H9 (cell line): ENCODE results near the gene TP73. TPM values are rescaled to one million over a fixed set of nuclear protein-coding genes. Genes with fewer than 3 reads are reported as not detected.

ENCODE experiments used
- DNase-seq: peaks from one replicate; pipeline ENCODE4 v3.0.0-alpha.2; 2017
- H2AFZ ChIP-seq: one replicate; pipeline ENCODE4 v1.6.1; 2013; ENCODE audit warnings: mild to moderate bottlenecking, low read length, control low read depth, moderate library complexity
- H2AK5ac ChIP-seq: 2 replicates; pipeline ENCODE4 v1.6.1; 2013; ENCODE audit warnings: low read length, control low read depth, mixed read lengths; ENCODE audit not compliant: insufficient read length
- H2BK120ac ChIP-seq: one replicate; pipeline ENCODE4 v1.6.1; 2013; ENCODE audit warnings: low read depth, mild to moderate bottlenecking, low read length, control low read depth, inconsistent platforms; ENCODE audit not compliant: poor library complexity, severe bottlenecking
- H2BK12ac ChIP-seq: 2 replicates; pipeline ENCODE4 v1.6.1; 2013; ENCODE audit warnings: low read length, control low read depth, mixed read lengths, low read depth; ENCODE audit not compliant: insufficient read length
- H2BK15ac ChIP-seq: 2 replicates; pipeline ENCODE4 v1.6.1; 2013; ENCODE audit warnings: low read depth, low read length, control low read depth
- H2BK20ac ChIP-seq: one replicate; pipeline ENCODE4 v1.6.1; 2013; ENCODE audit warnings: low read depth, mild to moderate bottlenecking, low read length, control low read depth, inconsistent platforms; ENCODE audit not compliant: poor library complexity, severe bottlenecking
- H2BK5ac ChIP-seq: 2 replicates; pipeline ENCODE4 v1.6.1; 2013; ENCODE audit warnings: low read length, control low read depth, mixed read lengths; ENCODE audit not compliant: insufficient read length
- H3K14ac ChIP-seq: 2 replicates; pipeline ENCODE4 v1.6.1; 2013; ENCODE audit warnings: low read length, control low read depth; ENCODE audit not compliant: insufficient read depth
- H3K18ac ChIP-seq: 2 replicates; pipeline ENCODE4 v1.6.1; 2013; ENCODE audit warnings: low read depth, mild to moderate bottlenecking, mixed read lengths, low read length, control low read depth; ENCODE audit not compliant: insufficient read length
- H3K23ac ChIP-seq: 2 replicates; pipeline ENCODE4 v1.6.1; 2013; ENCODE audit warnings: low read length, control low read depth, mixed read lengths, low read depth; ENCODE audit not compliant: insufficient read length
- H3K23me2 ChIP-seq: 2 replicates; pipeline ENCODE4 v1.6.1; 2013; ENCODE audit warnings: low read depth, mild to moderate bottlenecking, mixed read lengths, low read length, control low read depth; ENCODE audit not compliant: insufficient read length, poor library complexity, severe bottlenecking
- H3K27ac ChIP-seq: 2 replicates; pipeline ENCODE4 v1.5.1; 2013; ENCODE audit warnings: low read length, control low read depth, mixed read lengths, low read depth; ENCODE audit not compliant: insufficient read length
- H3K27me3 ChIP-seq: 2 replicates; pipeline ENCODE4 v1.6.1; 2013; ENCODE audit warnings: low read length, control low read depth, inconsistent platforms; ENCODE audit not compliant: insufficient read depth
- H3K4ac ChIP-seq: 2 replicates; pipeline ENCODE4 v1.6.1; 2013; ENCODE audit warnings: low read depth, mild to moderate bottlenecking, control low read depth, inconsistent platforms, low read length, moderate library complexity
- H3K4me1 ChIP-seq: 2 replicates; pipeline ENCODE4 v1.6.1; 2013; ENCODE audit warnings: low read length, control low read depth, inconsistent platforms; ENCODE audit not compliant: insufficient read depth
- H3K4me2 ChIP-seq: 2 replicates; pipeline ENCODE4 v1.6.1; 2013; ENCODE audit warnings: low read length, control low read depth, mixed read lengths; ENCODE audit not compliant: insufficient read length, insufficient read depth
- H3K56ac ChIP-seq: 2 replicates; pipeline ENCODE4 v1.6.1; 2013; ENCODE audit warnings: low read depth, mild to moderate bottlenecking, mixed read lengths, low read length, control low read depth; ENCODE audit not compliant: insufficient read length
- H3K79me1 ChIP-seq: 2 replicates; pipeline ENCODE4 v1.6.1; 2013; ENCODE audit warnings: low read depth, mild to moderate bottlenecking, moderate library complexity, low read length, control low read depth, inconsistent platforms; ENCODE audit not compliant: insufficient read depth, poor library complexity, severe bottlenecking
- H3K79me2 ChIP-seq: 2 replicates; pipeline ENCODE4 v1.6.1; 2013; ENCODE audit warnings: low read length, control low read depth, inconsistent platforms; ENCODE audit not compliant: insufficient read depth
- H3K9ac ChIP-seq: 2 replicates; pipeline ENCODE4 v1.6.1; 2013; ENCODE audit warnings: low read length, control low read depth, mixed read lengths; ENCODE audit not compliant: insufficient read length; ENCODE audit errors: extremely low read depth
- H3K9me3 ChIP-seq: one replicate; pipeline ENCODE4 v1.6.1; 2013; ENCODE audit warnings: low read depth, low read length, inconsistent platforms; ENCODE audit not compliant: control insufficient read depth
- H3T11ph ChIP-seq: one replicate; pipeline ENCODE4 v1.6.1; 2013; ENCODE audit warnings: mild to moderate bottlenecking, low read length, control low read depth, inconsistent platforms
- H4K20me1 ChIP-seq: one replicate; pipeline ENCODE4 v1.6.1; 2013; ENCODE audit not compliant: control insufficient read depth, insufficient read length, insufficient read depth
- H4K5ac ChIP-seq: 2 replicates; pipeline ENCODE4 v1.6.1; 2013; ENCODE audit warnings: low read depth, mild to moderate bottlenecking, mixed read lengths, low read length, control low read depth; ENCODE audit not compliant: insufficient read length
- H4K8ac ChIP-seq: replicated peaks from 2 replicates; pipeline ENCODE4 v1.6.1; 2013; ENCODE audit warnings: low read length, control low read depth, mixed read lengths, low read depth; ENCODE audit not compliant: insufficient read length
- H4K91ac ChIP-seq: 2 replicates; pipeline ENCODE4 v1.6.1; 2013; ENCODE audit warnings: low read depth, mild to moderate bottlenecking, moderate library complexity, mixed read lengths, low read length, control low read depth; ENCODE audit not compliant: insufficient read length
- H3K27ac Mint-ChIP-seq, 3 experiments: 2 replicates in 2 of 3; 3 replicates in 1 of 3; pipeline ENCODE4 v1.8.0; 2020 to 2021; ENCODE audit warnings: mixed read lengths in 3 of 3, mild to moderate bottlenecking in 1 of 3, moderate library complexity in 1 of 3
- H3K27me3 Mint-ChIP-seq: 2 replicates; pipeline ENCODE4 v1.8.0; 2021; ENCODE audit warnings: low read depth, mild to moderate bottlenecking, moderate library complexity, mixed read lengths
- H3K36me3 Mint-ChIP-seq, 3 experiments: 2 replicates in 2 of 3; 3 replicates in 1 of 3; pipeline ENCODE4 v1.8.0; 2020 to 2021; ENCODE audit warnings: low read depth in 3 of 3, mixed read lengths in 3 of 3; ENCODE audit not compliant: insufficient read depth in 1 of 3
- H3K4me1 Mint-ChIP-seq, 2 experiments: 2 replicates each; pipeline ENCODE4 v1.8.0; 2020; ENCODE audit warnings: mixed read lengths in 2 of 2
- H3K4me3 Mint-ChIP-seq, 2 experiments: 2 replicates in 1 of 2; 3 replicates in 1 of 2; pipeline ENCODE4 v1.8.0; 2020 to 2021; ENCODE audit warnings: mild to moderate bottlenecking in 2 of 2, mixed read lengths in 2 of 2, moderate library complexity in 1 of 2
- H3K9me3 Mint-ChIP-seq, 2 experiments: 2 replicates in 1 of 2; 3 replicates in 1 of 2; pipeline ENCODE4 v1.8.0; 2020; ENCODE audit warnings: mild to moderate bottlenecking in 2 of 2, mixed read lengths in 2 of 2, moderate library complexity in 1 of 2
- WGBS: extraction: QIAGEN DNeasy Blood & Tissue Kit; methylation state at CpG from one replicate; pipeline ENCODE4 v1.1.7; 2013; ENCODE audit warnings: missing lambda C conversion rate, low lambda C conversion rate, mixed read lengths; ENCODE audit not compliant: insufficient read length; ENCODE audit errors: extremely low coverage; 5-methylcytosine and 5-hydroxymethylcytosine counted together
- total RNA-seq: library from RNA; stranded (reverse); gene quantifications from 2 replicates; pipeline ENCODE4 v1.2.1, GENCODE V29; 2021
- TF ChIP-seq, protein P1 (sequence below): fragments of 200-600 bp; sonication (generic); conservative IDR thresholded peaks from 3 replicates; pipeline ENCODE4 v1.8.0; 2021; ENCODE audit warnings: antibody characterized with exemption, mild to moderate bottlenecking

TP73 gene
- total RNA-seq, 1 experiment from 2014 or later, result 4.7 TPM

DNA sequence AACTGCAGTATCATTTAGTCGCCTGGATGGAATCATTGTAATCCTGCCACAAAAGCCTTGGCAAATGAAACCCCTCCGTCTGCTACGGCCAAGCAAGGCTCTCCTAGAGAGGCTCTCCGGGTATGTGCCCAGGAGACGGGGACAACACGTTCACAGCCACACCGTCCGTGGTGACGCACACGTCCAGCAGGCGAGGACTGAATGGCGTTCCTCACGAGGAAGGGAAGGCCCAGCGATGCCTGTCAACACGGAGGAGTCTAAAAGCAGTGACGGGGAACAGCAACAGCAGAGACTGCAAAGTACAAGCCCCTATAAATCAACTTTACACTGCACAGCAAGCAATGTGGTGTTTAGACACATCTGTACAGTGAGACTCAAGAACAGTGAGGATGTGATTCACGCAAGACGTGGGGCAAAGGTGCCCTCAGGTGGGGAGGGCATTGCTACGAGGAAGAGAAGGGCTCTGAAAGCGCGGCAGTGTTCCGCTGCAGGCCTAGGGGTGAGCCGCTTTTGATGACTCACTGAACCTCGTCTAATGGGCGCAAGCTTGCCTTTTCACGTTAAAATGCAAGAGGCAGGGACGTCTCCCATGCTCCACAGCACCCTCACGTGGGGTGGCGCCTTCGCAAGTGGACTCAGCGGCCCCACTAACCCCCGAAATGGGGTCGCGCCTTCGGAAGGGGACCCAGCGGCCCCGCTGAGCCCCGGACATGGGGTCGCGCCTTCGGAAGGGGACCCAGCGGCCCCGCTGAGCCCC lies 9.2 kb upstream of the TP73 start:
- TF ChIP-seq, protein P1, sequence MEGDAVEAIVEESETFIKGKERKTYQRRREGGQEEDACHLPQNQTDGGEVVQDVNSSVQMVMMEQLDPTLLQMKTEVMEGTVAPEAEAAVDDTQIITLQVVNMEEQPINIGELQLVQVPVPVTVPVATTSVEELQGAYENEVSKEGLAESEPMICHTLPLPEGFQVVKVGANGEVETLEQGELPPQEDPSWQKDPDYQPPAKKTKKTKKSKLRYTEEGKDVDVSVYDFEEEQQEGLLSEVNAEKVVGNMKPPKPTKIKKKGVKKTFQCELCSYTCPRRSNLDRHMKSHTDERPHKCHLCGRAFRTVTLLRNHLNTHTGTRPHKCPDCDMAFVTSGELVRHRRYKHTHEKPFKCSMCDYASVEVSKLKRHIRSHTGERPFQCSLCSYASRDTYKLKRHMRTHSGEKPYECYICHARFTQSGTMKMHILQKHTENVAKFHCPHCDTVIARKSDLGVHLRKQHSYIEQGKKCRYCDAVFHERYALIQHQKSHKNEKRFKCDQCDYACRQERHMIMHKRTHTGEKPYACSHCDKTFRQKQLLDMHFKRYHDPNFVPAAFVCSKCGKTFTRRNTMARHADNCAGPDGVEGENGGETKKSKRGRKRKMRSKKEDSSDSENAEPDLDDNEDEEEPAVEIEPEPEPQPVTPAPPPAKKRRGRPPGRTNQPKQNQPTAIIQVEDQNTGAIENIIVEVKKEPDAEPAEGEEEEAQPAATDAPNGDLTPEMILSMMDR, result no peak
- Histone ChIP-seq H2BK20ac (no peak overlapping the region), H3T11ph (no peak overlapping the region), H3K4me1 (no peaks in the 10 kb centered on the region), H2BK15ac (no peak overlapping the region), H4K20me1 (no peaks in the 10 kb centered on the region), H2AFZ (no peak overlapping the region), H3K9ac (no peak overlapping the region), H3K27me3 (no peaks in the 10 kb centered on the region), H3K79me2 (no peaks in the 10 kb centered on the region), H4K5ac (no peak overlapping the region), H2AK5ac (no peak overlapping the region), H2BK12ac (no peak overlapping the region), H3K18ac (no peak overlapping the region), H2BK120ac (no peak overlapping the region), H2BK5ac (no peak overlapping the region), H3K14ac (no peak overlapping the region), H3K23me2 (no peaks in the 10 kb centered on the region), H4K91ac (no peak overlapping the region), H4K8ac (no peak overlapping the region), H3K27ac (no peak overlapping the region), H3K9me3 (no peaks in the 10 kb centered on the region), H3K4ac (no peak overlapping the region), H3K56ac (no peak overlapping the region), H3K79me1 (no peaks in the 10 kb centered on the region), H3K4me2 (no peak overlapping the region), H3K23ac (no peak overlapping the region)
- WGBS, result no CpG with 5 or more reads among the region's 43 CpGs
- H3K9me3 Mint-ChIP-seq, result no peaks in the 10 kb centered on the region
- peaks cover 0 to 51% (median 23%) of the 10 kb centered on the region in 3 experiments; a peak in 6 of 7 replicates for H3K36me3 Mint-ChIP-seq
- H3K4me3 Mint-ChIP-seq, result no peak overlapping the region
- no peaks in the 10 kb centered on the region for H3K4me1 Mint-ChIP-seq
- H3K27me3 Mint-ChIP-seq, result no peaks in the 10 kb centered on the region
- H3K27ac Mint-ChIP-seq, result peak overlapping the region in 1 of 3 experiments; percentile 25; a peak in 1 of 7 replicates
- DNase-seq, result no peak
